Peyer's patch (tissue), 4 donors: ENCODE data around the gene OPCML. TPM values are rescaled to one million over a fixed set of nuclear protein-coding genes. Genes with fewer than 3 reads are reported as not detected.

ENCODE experiments used
- DNase-seq, 3 donors: peaks; one replicate each; pipeline ENCODE4 v3.0.0-alpha.2; 2017 to 2019
- H3K27ac ChIP-seq, 4 donors: fragments of 200-600 bp; sonication (generic); one replicate each; pipeline ENCODE4 v1.5.1; 2016 to 2019
- H3K27me3 ChIP-seq, 2 donors: fragments of 200-600 bp; sonication (generic); one replicate each; pipeline ENCODE4 v1.5.1; 2019
- H3K36me3 ChIP-seq, 3 donors: fragments of 200-600 bp; sonication (generic); one replicate each; pipeline ENCODE4 v1.5.1; 2016 to 2019
- H3K4me1 ChIP-seq, 4 donors: fragments of 200-600 bp; sonication (generic); one replicate each; pipeline ENCODE4 v1.5.1; 2016 to 2019
- H3K4me3 ChIP-seq, 4 donors: fragments of 200-600 bp; sonication (generic); 1 replicate in 3 of 4; 2 replicates in 1 of 4; pipeline ENCODE4 v1.5.1; 2016 to 2019; ENCODE audit warnings: mild to moderate bottlenecking in 1 of 4
- H3K9me3 ChIP-seq, 4 donors: fragments of 200-600 bp; sonication (generic); one replicate each; pipeline ENCODE4 v1.5.1; 2016 to 2019; ENCODE audit warnings: mild to moderate bottlenecking in 1 of 4
- POLR2A ChIP-seq, 2 donors: fragments of 450-650 bp; IDR thresholded peaks; one replicate each; pipeline ENCODE4 v1.5.1; 2017; ENCODE audit warnings: antibody characterized with exemption in 2 of 2, mild to moderate bottlenecking in 2 of 2, moderate library complexity in 2 of 2
- total RNA-seq, 4 donors: library from RNA; depleted of rRNA; stranded (reverse); fragments of >200 nt; gene quantifications; one replicate each; pipeline ENCODE4 v1.1.0, GENCODE V29; 2016
- TF ChIP-seq, protein P1 (sequence below), 6 experiments: fragments of 450-650 bp in 4 of 6; fragments of 200-600 bp in 2 of 6; sonication (generic) in 1 of 6; IDR thresholded peaks; one replicate each; pipeline ENCODE4 v1.5.1; 2017 to 2019; ENCODE audit warnings: antibody characterized with exemption in 6 of 6, mild to moderate bottlenecking in 3 of 6, moderate library complexity in 1 of 6

Gene OPCML
- total RNA-seq, 4 donors from 2014 or later, result not detected

DNA sequence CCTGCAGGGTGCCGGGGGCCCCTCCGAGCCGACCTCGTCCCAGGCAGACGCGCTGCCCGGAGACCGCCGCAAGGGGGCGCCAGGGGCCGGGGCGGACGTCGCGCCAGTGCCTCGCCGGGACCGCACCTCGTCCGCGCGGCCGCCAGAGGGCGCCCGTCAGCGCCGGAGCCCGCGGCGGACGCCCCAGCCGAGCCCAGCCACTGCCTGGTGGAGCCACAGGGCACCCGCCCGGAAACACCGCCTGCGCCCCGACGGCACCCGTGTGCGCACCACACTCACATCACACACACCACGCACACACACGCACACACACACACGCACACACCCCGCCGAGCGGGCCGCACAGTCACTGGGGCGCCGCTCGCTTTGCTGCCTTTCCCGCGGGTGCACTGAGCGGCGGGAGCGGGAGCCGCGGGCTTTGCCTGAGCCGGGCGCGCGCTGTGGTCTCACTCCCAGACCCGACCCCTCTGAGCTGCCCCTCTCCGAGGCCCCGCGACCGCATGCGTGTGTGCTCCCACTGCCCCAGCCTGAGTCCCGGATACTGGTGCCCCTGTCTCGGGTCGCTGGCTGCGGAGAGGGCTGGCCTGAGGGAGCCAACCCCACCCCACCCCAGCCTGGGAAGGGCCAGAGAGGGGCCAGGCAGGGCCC lies 449.3 kb downstream of the OPCML start:
- H3K27ac ChIP-seq, result no peak overlapping the region
- H3K36me3 ChIP-seq, result no peaks in the 10 kb centered on the region
- H3K9me3 ChIP-seq, result no peaks in the 10 kb centered on the region
- peaks cover 0 to 8% (median 0%) of the 10 kb centered on the region in 4 donors for H3K4me1 ChIP-seq
- TF ChIP-seq POLR2A (IDR thresholded peaks at IDR 0.05), result no peak
- TF ChIP-seq, protein P1, sequence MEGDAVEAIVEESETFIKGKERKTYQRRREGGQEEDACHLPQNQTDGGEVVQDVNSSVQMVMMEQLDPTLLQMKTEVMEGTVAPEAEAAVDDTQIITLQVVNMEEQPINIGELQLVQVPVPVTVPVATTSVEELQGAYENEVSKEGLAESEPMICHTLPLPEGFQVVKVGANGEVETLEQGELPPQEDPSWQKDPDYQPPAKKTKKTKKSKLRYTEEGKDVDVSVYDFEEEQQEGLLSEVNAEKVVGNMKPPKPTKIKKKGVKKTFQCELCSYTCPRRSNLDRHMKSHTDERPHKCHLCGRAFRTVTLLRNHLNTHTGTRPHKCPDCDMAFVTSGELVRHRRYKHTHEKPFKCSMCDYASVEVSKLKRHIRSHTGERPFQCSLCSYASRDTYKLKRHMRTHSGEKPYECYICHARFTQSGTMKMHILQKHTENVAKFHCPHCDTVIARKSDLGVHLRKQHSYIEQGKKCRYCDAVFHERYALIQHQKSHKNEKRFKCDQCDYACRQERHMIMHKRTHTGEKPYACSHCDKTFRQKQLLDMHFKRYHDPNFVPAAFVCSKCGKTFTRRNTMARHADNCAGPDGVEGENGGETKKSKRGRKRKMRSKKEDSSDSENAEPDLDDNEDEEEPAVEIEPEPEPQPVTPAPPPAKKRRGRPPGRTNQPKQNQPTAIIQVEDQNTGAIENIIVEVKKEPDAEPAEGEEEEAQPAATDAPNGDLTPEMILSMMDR (IDR thresholded peaks at IDR 0.05), result peak; percentile 27 to 99 (median 72)
- H3K27me3 ChIP-seq, result no peaks in the 10 kb centered on the region
- DNase-seq, result peak in 2 of 3 donors; percentile 69 to 80
- peak overlapping the region in 3 of 4 donors; percentile 20 to 46 (median 46) for H3K4me3 ChIP-seq

DNA sequence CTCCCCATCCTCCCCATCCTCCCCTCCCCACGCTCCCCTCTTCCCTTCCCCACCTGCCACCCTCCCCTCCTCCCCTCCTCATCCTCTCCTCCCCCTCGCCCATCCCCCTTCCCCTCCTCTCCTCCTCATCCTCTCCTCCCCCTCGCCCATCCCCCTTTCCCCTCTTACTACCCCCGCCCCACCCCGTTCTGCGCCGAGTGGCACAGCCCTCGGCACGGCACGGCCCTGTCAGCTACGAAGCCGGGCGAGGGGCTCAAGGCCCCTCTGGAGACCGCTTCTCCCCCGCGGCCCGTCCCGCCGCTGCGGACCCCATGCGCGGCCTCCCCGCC lies 449.9 kb downstream of the OPCML start:
- Histone ChIP-seq H3K9me3 (no peaks in the 10 kb centered on the region), H3K27me3 (no peaks in the 10 kb centered on the region), H3K36me3 (no peaks in the 10 kb centered on the region), H3K4me1 (peaks cover 0 to 8% (median 0%) of the 10 kb centered on the region in 4 donors), H3K4me3 (peak overlapping the region in 3 of 4 donors; percentile 20 to 46 (median 46)), H3K27ac (no peak overlapping the region)
- TF ChIP-seq, protein P1 (IDR thresholded peaks at IDR 0.05), result no peak
- no peak for TF ChIP-seq POLR2A (IDR thresholded peaks at IDR 0.05)
- DNase-seq, result peak in 2 of 3 donors; percentile 28 to 65

DNA sequence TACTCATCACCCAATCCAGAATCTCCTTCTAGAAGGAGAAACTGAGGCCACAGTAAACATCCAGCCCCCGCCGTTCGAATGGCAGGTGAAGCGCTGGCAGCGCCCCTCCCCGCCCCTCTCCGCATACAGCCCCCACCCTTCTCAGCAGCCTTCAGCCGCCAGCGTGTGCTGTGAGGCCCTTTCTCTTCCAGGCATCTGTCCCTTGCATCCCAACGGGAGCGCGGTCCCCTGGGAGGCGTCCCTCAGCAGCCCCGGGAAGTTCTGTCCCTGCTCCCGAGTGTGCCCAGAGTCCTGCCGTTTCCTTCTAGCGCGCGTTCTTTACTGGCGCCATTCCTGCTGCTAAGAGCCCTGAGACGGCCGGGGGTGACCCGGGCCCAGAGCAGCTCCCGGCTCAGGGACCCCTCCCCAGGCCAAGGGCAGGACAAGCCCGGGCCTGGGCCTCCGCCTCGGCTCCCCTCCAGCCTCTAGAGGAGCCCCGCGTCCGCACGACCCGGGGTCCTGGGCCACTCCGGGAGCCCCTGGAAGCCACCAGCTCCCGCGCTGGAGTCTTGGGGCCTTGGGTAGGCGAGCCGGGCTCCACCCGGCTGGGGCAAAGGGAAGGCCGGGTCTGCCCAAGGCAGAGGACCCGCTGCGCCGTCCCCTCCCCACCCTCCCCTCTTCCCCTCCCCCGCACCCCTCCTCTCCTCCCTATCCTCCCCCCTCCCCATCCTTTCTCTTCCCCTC lies 450.4 kb downstream of the OPCML start:
- H3K36me3 ChIP-seq, result no peaks in the 10 kb centered on the region
- H3K4me1 ChIP-seq, result peaks cover 0 to 8% (median 0%) of the 10 kb centered on the region in 4 donors
- H3K9me3 ChIP-seq, result no peaks in the 10 kb centered on the region
- TF ChIP-seq, protein P1 (IDR thresholded peaks at IDR 0.05), result no peak
- TF ChIP-seq POLR2A (IDR thresholded peaks at IDR 0.05), result no peak
- no peak overlapping the region for H3K4me3 ChIP-seq
- no peaks in the 10 kb centered on the region for H3K27me3 ChIP-seq
- no peak overlapping the region for H3K27ac ChIP-seq
- no peak for DNase-seq

DNA sequence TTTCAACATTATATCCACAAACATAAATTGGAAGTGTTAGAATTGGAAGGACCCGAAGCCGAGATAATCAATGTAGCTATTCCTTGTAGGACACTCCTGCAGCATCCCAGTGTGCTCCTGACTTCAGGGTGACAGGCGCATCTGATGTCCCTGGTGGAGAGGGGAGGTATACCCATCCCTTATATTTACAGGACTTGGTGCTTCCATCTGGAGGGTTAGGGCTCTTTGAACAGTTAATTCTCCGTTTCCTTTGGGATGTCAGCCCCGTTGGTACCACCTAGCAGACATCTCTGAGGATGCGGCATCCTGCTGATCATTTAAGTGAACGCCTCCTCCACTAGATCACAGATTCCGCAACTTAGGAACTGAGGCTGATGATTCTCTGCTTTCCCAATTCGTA lies 451.3 kb downstream of the OPCML start:
- H3K4me3 ChIP-seq, result no peak overlapping the region
- H3K27me3 ChIP-seq, result no peaks in the 10 kb centered on the region
- no peaks in the 10 kb centered on the region for H3K36me3 ChIP-seq
- TF ChIP-seq, protein P1 (IDR thresholded peaks at IDR 0.05), result no peak
- no peak for TF ChIP-seq POLR2A (IDR thresholded peaks at IDR 0.05)
- DNase-seq, result no peak
- H3K9me3 ChIP-seq, result no peaks in the 10 kb centered on the region
- H3K4me1 ChIP-seq, result peaks cover 0 to 8% (median 0%) of the 10 kb centered on the region in 4 donors
- no peak overlapping the region for H3K27ac ChIP-seq

DNA sequence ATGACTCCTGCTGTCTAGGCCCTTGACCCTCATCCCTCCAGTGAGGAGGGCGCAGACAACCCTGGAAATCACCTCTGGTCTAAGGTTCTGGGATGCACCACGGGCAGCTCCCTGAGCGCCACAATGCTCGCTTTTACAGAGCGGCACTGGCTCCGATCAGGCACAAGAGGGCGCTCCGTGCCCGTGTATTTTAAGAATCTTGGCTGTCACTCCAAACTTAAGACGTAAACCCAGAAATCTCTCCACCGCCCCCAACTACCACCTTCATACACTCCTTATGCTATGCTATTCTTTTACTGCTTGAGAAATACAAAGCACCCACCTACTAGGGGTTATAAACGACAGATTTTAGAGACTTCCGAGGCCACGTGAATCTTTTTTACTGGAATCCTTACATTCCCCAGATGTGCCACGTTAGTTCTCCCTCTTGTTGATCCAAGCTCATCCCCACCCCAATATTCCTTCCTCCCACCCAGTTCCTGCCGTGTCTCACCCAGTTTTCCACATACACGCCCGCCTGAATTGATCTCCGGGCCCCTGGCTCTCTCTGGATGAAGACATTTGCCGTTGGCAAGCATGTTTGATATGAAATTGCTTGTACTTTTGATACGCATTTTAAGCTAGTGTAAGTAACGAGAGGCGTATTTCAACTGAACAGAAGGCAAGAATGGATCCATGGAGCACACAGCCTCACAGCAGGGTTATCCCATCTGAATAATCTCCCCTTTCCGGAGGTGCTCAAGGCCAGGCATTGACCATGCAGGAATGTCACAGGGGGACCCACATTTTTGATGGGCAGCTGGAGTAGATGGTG lies 453.5 kb downstream of the OPCML start:
- Histone ChIP-seq H3K4me1 (peaks cover 0 to 8% (median 0%) of the 10 kb centered on the region in 4 donors), H3K27ac (no peak overlapping the region), H3K27me3 (no peaks in the 10 kb centered on the region), H3K36me3 (no peaks in the 10 kb centered on the region), H3K9me3 (no peaks in the 10 kb centered on the region), H3K4me3 (no peak overlapping the region)
- peak in 1 of 3 donors; percentile 65 for DNase-seq
- TF ChIP-seq POLR2A (IDR thresholded peaks at IDR 0.05), result no peak
- TF ChIP-seq, protein P1 (IDR thresholded peaks at IDR 0.05), result peak in 4 of 6 experiments; percentile 48 to 69 (median 64)
